Measurements from ENCODE around the gene TRAF7. TPM values are rescaled to one million over a fixed set of nuclear protein-coding genes. Genes with fewer than 3 reads are reported as not detected.

TRAF7 gene
- total RNA-seq, 6 experiments from 2014 or later = 40.9 to 56.2 (median 46.2) TPM

GRCh38 chr16:2152695-2153506, 2.7 kb upstream of the TRAF7 start:
- H3K36me3 ChIP-seq = peaks cover 0 to 7% (median 0%) of the 10 kb centered on the region in 4 donors
- peaks cover 0 to 70% (median 25%) of the 10 kb centered on the region in 4 donors for H3K4me1 ChIP-seq
- 5% methylated on average over 7 of the region's 25 CpGs for WGBS (ENCODE audit: insufficient coverage, low coverage, low lambda C conversion rate, missing lambda C conversion rate)
- DNase-seq (peak; percentile 75 to 92 (median 90)), ATAC-seq (peak; percentile 2 to 24 (median 16))
- H3K27me3 ChIP-seq = no peaks in the 10 kb centered on the region
- H3K9me3 ChIP-seq = no peaks in the 10 kb centered on the region
- H3K4me3 ChIP-seq = peak overlapping the region; percentile 92 to 95 (median 93)
- peak overlapping the region; percentile 44 to 79 (median 67) for H3K27ac ChIP-seq
- intact Hi-C loops (cut with DNase I) = loop anchor here in 1 of 2 donors (5.0 kb wide), 1 partner anchor 116 kb away; no protein-coding TSS in a partner anchor
- TF ChIP-seq POLR2A (IDR thresholded peaks at IDR 0.05) = no peak
- peak in 2 of 4 donors; percentile 28 to 49 for TF ChIP-seq CTCF (IDR thresholded peaks at IDR 0.05)

- H3K4me3 ChIP-seq = peak overlapping the region; percentile 92 to 95 (median 93)
- under 1% methylated on average over 22 of the region's 23 CpGs for WGBS (ENCODE audit: insufficient coverage, low coverage, low lambda C conversion rate, missing lambda C conversion rate)
- intact Hi-C loops (cut with DNase I) = loop anchor here in 1 of 2 donors (5.0 kb wide), 1 partner anchor 117 kb away; no protein-coding TSS in a partner anchor
- peaks cover 0 to 75% (median 30%) of the 10 kb centered on the region in 4 donors for H3K4me1 ChIP-seq
- ATAC-seq (no peak), DNase-seq (peak in 1 of 3 donors; percentile 51)
- peak overlapping the region; percentile 41 to 79 (median 47) for H3K27ac ChIP-seq
- H3K27me3 ChIP-seq = no peaks in the 10 kb centered on the region
- TF ChIP-seq POLR2A (IDR thresholded peaks at IDR 0.05) (no peak), CTCF (IDR thresholded peaks at IDR 0.05) (no peak)
- peaks cover 0 to 7% (median 0%) of the 10 kb centered on the region in 4 donors for H3K36me3 ChIP-seq
- no peaks in the 10 kb centered on the region for H3K9me3 ChIP-seq
Observed at GRCh38 chr16:2154533-2155090, 970 bp upstream of the TRAF7 start.

GRCh38 chr16:2155977-2156848, 631 bp downstream of the TRAF7 start:
- ATAC-seq (no peak), DNase-seq (no peak)
- TF ChIP-seq POLR2A (IDR thresholded peaks at IDR 0.05) (no peak), CTCF (IDR thresholded peaks at IDR 0.05) (no peak)
- Histone ChIP-seq H3K27me3 (no peaks in the 10 kb centered on the region), H3K4me3 (peak overlapping the region; percentile 66 to 95 (median 81)), H3K9me3 (no peaks in the 10 kb centered on the region), H3K4me1 (peaks cover 0 to 71% (median 31%) of the 10 kb centered on the region in 4 donors), H3K27ac (peak overlapping the region; percentile 67 to 95 (median 77)), H3K36me3 (peaks cover 0 to 7% (median 0%) of the 10 kb centered on the region in 4 donors)
- intact Hi-C loops (cut with DNase I) = no loop called here
- 6% methylated on average over 24 of the region's 47 CpGs for WGBS (ENCODE audit: insufficient coverage, low coverage, low lambda C conversion rate, missing lambda C conversion rate)

- Histone ChIP-seq H3K27me3 (no peaks in the 10 kb centered on the region), H3K4me3 (peak overlapping the region; percentile 66 to 95 (median 81)), H3K9me3 (no peaks in the 10 kb centered on the region), H3K4me1 (peaks cover 0 to 71% (median 28%) of the 10 kb centered on the region in 4 donors), H3K36me3 (peaks cover 0 to 2% (median 0%) of the 10 kb centered on the region in 4 donors), H3K27ac (peak overlapping the region; percentile 67 to 95 (median 77))
- DNase-seq (no peak), ATAC-seq (no peak)
- WGBS (ENCODE audit: insufficient coverage, low coverage, low lambda C conversion rate, missing lambda C conversion rate) = 24% methylated on average over 3 of the region's 5 CpGs
- intact Hi-C loops (cut with DNase I) = no loop called here
- no peak for TF ChIP-seq POLR2A (IDR thresholded peaks at IDR 0.05)
- TF ChIP-seq CTCF (IDR thresholded peaks at IDR 0.05) = no peak
Observed at GRCh38 chr16:2156849-2157224, 1.3 kb downstream of the TRAF7 start.
